ENCODE data around the gene PANX3. TPM values are rescaled to one million over a fixed set of nuclear protein-coding genes. Genes with fewer than 3 reads are reported as not detected.
A peak's percentile ranks its signal among the peaks of the same experiment; 100 is the strongest.

The PANX3 gene
- total RNA-seq, 1 donor from 2014 or later: not detected

DNA sequence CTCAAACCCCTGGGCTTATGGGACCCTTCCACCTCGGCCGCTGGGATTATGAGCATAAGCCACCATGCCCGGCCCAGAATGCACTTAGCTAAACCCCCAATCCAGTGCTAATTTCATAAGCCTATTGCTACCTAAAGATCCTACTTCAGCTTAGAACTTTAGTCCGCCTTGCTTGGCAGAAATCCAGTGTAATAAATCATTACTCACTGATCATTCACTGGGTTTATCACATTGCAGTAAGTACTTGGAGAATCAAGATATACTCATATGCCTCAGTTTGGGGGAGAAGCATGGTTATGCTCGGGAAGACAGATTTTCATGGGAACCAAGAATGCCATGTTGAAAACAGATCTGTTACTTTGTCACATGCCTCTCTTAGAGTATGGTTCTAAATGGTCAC is 7.6 kb downstream of the PANX3 start:
- no peak for DNase-seq (ENCODE audit: low spot score)

DNA sequence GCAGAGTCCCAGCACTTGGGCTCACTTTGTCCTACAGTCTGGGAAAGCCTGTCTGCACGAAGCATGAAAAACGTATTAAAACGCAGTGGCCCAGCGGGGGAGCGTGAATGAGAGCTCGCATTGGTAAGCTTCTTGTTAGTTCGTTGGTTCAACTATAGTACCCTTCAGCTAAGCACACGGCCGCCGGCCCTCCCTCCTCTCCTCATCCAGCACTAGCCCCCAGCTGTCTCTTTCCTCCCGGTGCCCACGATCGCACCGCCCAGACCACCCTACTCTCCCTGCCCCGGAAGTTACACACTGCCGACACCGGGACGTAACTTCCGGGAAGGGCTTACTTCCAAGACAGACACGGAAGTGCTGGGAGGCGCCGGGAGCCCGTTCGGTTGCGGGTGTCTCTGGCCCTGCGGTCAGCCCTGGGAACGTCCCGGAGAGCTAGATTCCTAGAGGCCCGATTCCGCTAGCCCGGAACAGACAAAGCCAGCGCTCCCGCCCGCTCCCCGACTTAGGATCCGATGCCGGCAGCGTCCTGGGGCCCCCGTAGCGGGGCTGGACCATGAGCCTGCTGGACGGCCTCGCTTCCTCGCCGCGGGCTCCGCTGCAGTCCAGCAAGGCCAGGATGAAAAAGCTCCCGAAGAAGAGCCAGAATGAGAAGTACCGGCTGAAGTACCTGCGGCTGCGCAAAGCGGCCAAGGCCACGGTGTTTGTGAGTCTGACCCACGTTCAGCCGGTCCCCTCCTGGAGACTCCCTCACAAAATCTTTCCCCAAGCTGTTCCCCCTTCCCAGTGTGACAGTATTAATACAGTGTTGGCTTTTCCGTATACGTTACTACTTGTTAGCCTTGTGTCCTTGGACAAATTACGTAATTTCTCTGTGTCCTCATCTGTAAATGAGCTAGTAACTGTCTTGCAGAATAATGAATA is 11.6 kb downstream of the PANX3 start, which contains the start of gene TBRG1:
TSS of gene TBRG1 (plus strand) at position 334 of the 921 bp plus-strand sequence. CDS start at position 554, 220 bp downstream.
- peak; percentile 90 for DNase-seq (ENCODE audit: low spot score)

- DNase-seq (ENCODE audit: low spot score): no peak
Measured at GRCh38 chr11:124623861-124624525, 12.8 kb downstream of the PANX3 start.

DNA sequence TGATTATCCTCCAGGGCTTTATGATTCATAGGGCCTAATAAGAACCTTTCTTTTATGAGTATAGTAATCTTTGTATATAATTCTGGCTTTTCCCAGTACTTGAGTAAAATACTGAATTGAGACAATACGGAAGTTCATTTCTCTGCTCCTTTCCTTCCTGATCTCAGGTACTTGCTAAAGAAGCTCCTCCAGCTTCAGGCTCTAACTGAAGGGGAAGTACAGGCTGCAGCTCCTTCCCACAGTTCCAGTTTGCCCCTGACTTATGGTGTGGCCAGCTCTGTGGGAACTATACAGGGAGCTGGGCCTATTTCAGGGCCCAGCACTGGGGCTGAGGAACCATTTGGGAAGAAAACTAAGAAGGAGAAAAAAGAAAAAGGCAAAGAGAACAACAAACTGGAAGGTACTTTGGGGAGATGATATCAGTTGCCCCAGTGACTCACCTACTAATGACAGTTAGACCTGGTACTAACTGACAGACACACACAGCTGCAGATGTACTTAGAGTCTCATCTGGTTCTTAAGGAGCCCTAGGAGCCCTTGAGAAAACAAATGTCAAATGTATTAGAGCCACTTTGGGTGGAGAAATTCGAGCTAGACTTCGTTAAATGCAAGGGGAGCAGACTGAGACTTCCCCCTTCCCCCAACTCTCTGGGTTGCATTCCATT is 14.4 kb downstream of the PANX3 start:
- no peak for DNase-seq (ENCODE audit: low spot score)

DNA sequence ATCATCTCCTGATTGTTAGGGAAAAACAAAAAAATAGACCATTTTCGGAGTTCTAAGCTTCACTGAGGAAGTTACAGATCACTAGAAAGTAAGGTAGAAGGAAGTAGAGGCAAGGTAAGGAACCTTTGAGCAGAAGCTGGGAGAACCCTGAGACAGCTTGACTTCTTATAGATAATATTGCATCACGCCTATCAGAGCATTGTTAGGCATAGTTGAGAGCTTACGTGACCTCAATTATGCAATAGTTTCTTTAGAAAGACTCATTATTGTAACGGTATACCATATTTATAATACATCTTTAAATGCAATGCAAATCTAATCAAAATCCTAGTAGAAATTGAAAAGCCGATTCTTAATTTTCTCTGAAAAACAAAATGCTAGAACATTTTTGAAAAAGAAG is 16.3 kb downstream of the PANX3 start:
- DNase-seq (ENCODE audit: low spot score): no peak

DNA sequence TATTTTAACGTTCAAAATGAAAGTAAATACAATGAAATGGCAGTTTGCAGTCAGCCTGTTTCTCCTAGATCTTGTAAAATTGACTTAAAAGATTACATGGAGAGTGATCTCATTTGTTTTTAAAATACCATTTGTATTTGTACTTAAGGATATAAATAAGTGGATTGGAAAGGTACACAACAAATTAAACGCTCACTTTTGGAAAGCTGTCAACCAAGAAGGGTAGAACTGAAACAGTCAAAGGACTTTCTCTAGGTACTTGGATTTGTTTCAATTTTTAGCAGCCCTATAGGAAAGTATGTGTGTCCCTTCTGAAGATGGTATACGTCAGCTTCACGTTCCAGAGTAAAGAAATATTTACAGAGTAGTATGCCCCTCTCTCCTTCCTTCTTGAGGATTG is 18.7 kb downstream of the PANX3 start:
- DNase-seq (ENCODE audit: low spot score): no peak

DNA sequence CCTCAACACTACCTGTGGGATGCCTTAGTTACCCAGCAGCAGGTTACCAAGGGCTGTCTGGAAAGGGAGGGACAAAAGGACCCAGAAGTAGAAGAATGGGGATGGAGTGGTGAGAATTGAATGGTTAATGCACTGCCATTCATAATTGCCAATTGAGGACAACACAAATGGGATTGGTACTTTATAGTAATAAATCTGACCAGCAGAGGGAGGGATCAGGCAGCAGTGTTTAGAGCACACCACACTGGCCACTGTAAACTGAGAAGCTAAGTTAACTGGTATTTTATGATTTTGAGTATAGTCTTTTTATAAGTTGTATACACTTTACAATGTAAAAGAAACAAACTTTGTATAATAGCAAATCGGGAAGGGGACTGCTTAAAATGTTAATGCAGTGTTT is 22.1 kb downstream of the PANX3 start:
- no peak for DNase-seq (ENCODE audit: low spot score)

GRCh38 chr11:124635932-124636331 is 24.7 kb downstream of the PANX3 start:
- no peak for DNase-seq (ENCODE audit: low spot score)

DNA sequence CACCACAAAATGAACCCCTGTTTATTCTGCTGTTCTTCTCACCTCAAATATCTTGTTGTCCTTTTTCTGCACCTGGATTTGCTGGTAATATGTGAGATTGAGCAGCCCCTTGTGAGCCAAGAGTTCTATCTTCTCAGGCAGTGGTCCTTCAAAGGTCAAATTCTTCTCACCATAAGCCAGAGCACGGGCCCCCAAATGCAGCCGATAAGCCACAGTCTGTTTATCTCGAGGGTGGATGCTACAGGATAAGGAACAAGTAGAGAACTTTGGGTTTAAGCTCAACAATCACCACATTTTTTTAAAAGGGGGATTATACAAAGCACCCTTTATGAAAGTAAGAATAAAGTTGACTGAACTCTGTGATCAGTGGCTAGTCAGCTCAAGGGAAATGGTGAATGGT is 27.3 kb downstream of the PANX3 start:
- no peak for DNase-seq (ENCODE audit: low spot score)

- DNase-seq (ENCODE audit: low spot score): no peak
Measured at GRCh38 chr11:124639186-124639585, 28.0 kb downstream of the PANX3 start.

DNA sequence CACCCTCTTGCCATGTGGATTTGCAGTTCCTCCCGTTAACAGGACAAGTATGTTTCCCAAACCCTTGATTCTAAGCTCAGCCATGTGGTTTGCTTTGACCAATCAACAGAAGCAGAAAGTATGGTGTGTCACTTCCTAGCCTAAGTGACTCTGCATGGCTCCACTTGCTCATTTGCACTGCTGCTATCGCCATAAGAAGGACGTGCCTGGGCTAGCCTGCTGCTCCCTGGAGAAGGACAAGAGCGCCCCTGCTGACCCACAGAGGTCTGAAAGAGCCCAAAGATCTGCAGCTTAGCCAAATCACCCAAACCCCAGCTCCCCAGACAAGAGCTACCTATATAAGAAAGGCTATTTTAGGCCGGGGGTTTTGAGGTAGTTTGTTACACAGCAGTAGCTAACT is 29.4 kb downstream of the PANX3 start:
- no peak for DNase-seq (ENCODE audit: low spot score)

DNA sequence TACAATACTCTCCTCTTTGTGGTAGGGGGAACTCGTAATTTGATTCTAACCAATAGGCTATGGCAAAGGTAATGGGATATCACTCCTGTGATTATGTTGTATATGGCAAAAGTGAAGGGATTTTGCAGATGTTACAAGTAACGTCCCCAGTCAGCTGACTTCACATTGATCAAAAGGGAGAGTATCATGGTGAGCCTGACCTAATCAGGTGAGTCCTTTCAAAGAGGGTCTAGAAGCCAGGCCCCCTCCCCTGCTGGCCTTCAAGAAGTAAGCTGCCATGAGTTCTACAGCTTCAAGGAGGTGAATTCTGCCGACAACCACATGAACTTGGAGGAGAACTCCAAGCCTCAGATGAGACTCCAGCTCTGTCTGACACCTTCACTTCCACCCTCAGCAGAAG is 31.4 kb downstream of the PANX3 start:
- no peak for DNase-seq (ENCODE audit: low spot score)

- no peak for DNase-seq (ENCODE audit: low spot score)
Measured at GRCh38 chr11:124643042-124643604, 31.9 kb downstream of the PANX3 start.

GRCh38 chr11:124643605-124644425 is 32.6 kb downstream of the PANX3 start:
- DNase-seq (ENCODE audit: low spot score): no peak

DNA sequence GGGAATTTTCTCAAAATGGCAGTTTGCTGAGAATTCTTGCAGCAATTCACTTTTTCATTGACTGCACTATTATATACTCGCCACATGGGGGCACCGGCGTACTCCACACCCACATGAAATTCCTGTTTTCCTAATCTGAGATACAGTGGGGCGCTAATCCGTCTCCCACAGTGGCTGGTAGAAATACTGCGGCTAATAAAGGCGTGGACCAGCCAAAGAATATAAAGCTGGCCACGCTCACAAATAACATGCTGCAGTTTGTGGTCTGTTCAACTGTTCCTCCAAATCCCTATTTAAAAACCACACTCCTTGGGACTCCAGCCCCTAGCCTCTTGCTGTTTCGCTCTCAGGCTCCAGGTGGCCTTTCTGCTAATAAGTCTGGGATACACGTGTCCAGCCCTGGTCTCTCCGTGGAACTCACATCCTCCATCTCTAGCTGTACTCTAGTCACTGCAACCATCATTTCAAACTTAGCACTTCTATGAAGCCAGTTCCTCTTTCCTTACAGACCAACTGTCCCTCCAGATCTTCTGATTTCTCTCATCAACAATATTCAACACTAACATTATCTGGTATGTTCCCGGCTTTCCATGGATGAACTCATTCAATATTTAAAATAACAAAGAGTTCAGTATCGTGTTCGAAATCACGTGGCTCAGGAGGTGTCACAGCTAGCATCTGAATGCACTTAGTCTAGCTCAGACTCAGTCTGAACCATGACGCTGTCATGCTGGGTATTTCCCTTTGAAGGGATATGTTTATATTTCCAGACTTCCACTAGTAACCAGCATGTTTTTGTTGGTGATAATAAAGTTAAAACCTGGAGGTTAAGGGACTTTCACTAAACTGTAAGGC is 33.4 kb downstream of the PANX3 start:
- DNase-seq (ENCODE audit: low spot score): peak; percentile 59

GRCh38 chr11:124646148-124646547 is 34.9 kb downstream of the PANX3 start:
- DNase-seq (ENCODE audit: low spot score): no peak

GRCh38 chr11:124648610-124649009 is 37.4 kb downstream of the PANX3 start:
- DNase-seq (ENCODE audit: low spot score): no peak

GRCh38 chr11:124656774-124657630 is 45.8 kb downstream of the PANX3 start:
- DNase-seq (ENCODE audit: low spot score): no peak

DNA sequence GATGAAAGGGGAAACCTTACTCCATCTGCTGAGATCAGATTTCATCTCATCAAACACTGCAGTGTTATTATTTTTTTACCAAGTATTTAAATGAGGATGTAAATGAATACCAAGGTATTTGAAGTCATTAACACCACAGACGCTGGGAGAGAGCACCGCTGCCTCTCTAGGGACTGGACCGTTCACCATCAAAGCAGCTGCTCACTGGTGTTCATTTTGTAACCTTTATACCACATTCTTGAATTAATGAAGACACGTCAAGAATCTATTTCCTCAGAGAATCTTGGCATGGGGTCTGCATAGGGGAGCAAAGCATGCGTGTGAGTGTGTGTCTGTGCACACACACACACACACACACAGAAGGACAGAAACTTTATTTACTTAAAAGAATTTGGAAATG is 46.7 kb downstream of the PANX3 start:
- no peak for DNase-seq (ENCODE audit: low spot score)
